ENCODE data around the gene SCRT2.

SCRT2 gene

GRCh38 chr20:701401-702129 is 26.0 kb upstream of the SCRT2 start:
- TF ChIP-seq CTCF (IDR thresholded peaks at IDR 0.05; ENCODE audit: insufficient read depth, low read depth, low read length, missing control alignments), result no peak
- H3K4me3 ChIP-seq (ENCODE audit: low read depth, low read length), result no peak overlapping the region
- no peak for DNase-seq (ENCODE audit: low read depth)

- H3K4me3 ChIP-seq (ENCODE audit: low read depth, low read length), result no peak overlapping the region
- DNase-seq (ENCODE audit: low read depth), result no peak
- TF ChIP-seq CTCF (IDR thresholded peaks at IDR 0.05; ENCODE audit: insufficient read depth, low read depth, low read length, missing control alignments), result no peak
These were observed 24.3 kb upstream of the SCRT2 start for GRCh38 chr20:699811-700338.

GRCh38 chr20:699342-699741 is 23.7 kb upstream of the SCRT2 start:
- H3K4me3 ChIP-seq (ENCODE audit: low read depth, low read length), result no peak overlapping the region
- TF ChIP-seq CTCF (IDR thresholded peaks at IDR 0.05; ENCODE audit: insufficient read depth, low read depth, low read length, missing control alignments), result no peak
- no peak for DNase-seq (ENCODE audit: low read depth)

GRCh38 chr20:698276-698675 is 22.7 kb upstream of the SCRT2 start:
- no peak for DNase-seq (ENCODE audit: low read depth)
- TF ChIP-seq CTCF (IDR thresholded peaks at IDR 0.05; ENCODE audit: insufficient read depth, low read depth, low read length, missing control alignments), result no peak
- H3K4me3 ChIP-seq (ENCODE audit: low read depth, low read length), result no peak overlapping the region

- H3K4me3 ChIP-seq (ENCODE audit: low read depth, low read length), result no peak overlapping the region
- DNase-seq (ENCODE audit: low read depth), result no peak
- TF ChIP-seq CTCF (IDR thresholded peaks at IDR 0.05; ENCODE audit: insufficient read depth, low read depth, low read length, missing control alignments), result no peak
These were observed 22.2 kb upstream of the SCRT2 start for GRCh38 chr20:697826-698225.

- DNase-seq (ENCODE audit: low read depth), result no peak
- TF ChIP-seq CTCF (IDR thresholded peaks at IDR 0.05; ENCODE audit: insufficient read depth, low read depth, low read length, missing control alignments), result no peak
- H3K4me3 ChIP-seq (ENCODE audit: low read depth, low read length), result no peak overlapping the region
These were observed 19.7 kb upstream of the SCRT2 start for GRCh38 chr20:695165-695866.

Data from GM12865 (cell line).